IPS DF 4.7 (cell line): ENCODE data around the gene ZRANB1.
"Not testable (repeated sequence)": the region's sequence is repeated elsewhere in the genome, so short reads cannot be mapped to it uniquely, and the experiment has no call there.

Source experiments
- DNase-seq: peaks from one replicate; pipeline ENCODE4 v3.0.0-alpha.2; 2013; ENCODE audit warnings: low spot score; ENCODE audit errors: extremely low read depth

The ZRANB1 gene

DNA sequence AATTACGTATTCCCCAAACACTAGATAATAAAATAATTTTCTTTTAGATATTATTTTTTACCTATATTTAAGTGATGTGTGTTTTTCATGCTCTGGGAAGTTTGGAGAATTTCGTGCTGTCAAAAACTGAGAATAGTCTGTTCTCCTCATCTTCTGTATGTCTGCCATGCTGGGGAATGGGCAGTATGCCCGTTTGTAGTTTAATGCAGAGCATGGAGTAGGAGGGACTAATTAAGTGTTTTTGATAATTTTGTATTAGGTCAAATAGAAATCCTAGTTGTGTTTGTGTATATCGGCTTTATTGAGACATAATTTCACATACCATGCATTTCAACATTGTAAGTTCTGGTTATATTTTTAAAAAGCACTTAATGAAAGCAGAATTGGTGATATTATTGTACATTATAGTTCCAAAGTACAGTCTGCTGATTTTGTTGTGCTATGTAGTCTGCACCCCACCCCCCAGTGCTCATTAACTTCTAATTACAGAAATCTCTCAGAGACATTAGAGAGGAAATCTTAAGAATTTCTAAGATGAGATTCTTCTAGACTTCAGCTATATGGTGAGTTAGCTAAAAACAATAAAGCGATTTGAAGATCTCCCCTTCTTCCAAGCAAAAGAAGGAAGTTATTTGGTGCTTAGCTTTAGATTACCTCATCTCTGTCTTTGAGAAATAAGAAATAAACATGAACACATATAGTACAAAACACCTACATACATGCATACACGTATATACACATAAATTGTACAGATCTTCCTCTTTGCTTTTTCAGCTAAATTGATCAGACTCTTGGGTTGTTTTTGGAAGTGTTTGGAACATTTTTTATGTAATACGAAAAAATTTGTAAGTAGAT, 22.2 kb downstream of the ZRANB1 start:
- no peak for DNase-seq

DNA sequence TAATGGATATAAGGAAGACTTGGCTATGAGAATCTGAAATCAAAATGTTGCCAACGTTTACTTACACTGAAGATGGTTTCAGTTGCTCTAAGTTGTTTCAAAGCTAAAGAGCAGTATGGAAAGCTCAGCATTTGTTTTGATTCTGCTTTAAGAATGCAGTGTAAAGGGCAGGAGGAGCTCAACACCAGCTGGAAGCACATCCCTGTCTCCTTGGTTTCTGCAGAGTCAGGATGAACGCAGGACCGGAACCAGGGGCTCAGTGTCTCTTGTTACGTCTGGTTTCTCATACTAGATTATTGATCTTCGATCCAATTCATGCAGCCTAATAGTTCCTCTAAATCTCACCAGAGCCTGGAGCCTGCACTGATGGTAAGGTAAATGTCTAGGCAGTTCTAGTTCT, 24.1 kb downstream of the ZRANB1 start:
- no peak for DNase-seq

DNA sequence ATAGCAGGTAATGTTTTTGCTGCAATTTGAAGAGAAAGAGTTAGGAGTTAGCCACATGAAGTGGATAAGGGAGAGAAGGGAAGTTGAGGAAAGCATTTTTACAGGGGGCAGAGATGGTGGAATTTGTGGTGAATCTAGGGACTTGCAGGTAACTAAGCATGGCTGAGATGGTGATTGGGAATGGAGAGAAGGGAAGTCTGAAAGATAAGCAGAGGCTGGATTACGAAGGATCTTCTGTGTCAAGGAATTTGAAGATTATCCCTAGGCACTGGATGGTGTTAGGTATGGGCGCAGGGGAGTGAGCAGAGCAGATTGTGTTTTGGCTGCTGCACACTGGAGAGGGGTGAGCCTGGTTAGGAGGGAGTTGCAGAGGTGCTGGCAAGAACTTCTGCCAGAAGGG, 25.3 kb downstream of the ZRANB1 start:
- DNase-seq: no peak

GRCh38 chr10:124971276-124971675, 29.4 kb downstream of the ZRANB1 start:
- no peak for DNase-seq

DNA sequence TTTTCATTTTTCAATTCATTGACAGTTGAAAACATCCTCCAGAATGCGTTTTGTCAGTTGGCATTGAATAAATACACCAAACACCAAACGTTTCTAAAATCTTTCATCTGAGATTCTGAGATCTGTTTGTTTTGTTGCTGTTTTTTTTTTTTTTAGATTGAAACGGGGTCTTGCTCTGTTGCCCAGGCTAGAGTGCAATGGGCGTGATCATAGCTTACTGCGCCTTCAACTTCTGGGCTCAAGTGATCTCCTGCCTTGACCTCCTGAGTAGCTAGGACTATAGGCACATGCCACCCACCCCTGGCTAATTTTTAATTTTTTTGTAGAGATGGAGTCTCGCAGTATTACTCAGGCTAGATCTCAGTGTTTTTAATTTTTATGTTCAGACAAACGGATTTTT, 30.7 kb downstream of the ZRANB1 start:
- DNase-seq: no peak

DNA sequence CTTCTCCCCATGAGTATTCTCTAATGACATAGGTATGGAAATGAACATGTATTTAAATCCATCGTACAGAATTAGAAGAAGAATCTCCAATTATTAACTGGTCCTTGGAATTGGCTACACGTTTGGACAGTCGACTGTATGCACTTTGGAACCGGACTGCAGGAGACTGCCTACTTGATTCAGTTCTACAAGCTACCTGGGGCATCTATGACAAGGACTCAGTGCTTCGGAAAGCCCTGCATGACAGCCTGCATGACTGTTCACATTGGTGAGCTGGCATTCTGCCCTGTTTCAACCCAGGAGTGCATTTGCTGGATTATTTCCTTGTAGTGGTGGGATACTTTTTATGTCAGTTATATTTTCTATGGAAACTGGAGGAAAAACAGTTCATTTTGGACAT, 32.2 kb downstream of the ZRANB1 start:
- no peak for DNase-seq

DNA sequence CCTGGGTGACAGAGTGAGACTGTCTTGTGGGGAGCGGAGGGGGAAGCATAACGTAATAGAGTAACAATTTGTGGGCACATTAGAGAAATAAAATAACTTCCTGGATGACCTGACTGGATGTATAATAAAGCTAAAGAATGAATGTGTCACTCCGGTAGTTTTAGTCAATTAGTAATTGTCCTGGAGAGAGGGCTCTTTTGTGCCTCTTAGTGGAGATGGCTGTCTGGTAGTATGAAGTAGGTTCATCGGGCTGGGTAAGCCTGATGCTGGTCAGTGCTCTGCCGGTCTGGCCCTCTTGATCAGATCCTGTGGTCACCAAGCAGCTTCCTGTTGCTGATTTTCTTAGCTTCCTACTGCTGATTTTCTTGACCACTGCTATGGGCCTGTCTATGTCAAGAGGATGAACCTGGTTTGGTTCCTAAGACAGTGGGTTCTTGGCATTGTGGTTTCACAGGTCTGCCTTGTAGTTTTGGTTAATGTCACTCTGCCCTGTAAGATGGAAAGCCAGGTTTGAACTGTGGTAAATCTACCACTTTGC, 34.1 kb downstream of the ZRANB1 start:
- no peak for DNase-seq

GRCh38 chr10:124977161-124977560, 35.2 kb downstream of the ZRANB1 start:
- DNase-seq: no peak

GRCh38 chr10:124977648-124978375, 35.9 kb downstream of the ZRANB1 start:
- no peak for DNase-seq

GRCh38 chr10:124978376-124978725, 36.4 kb downstream of the ZRANB1 start:
- no peak for DNase-seq

- no peak for DNase-seq
Observed at GRCh38 chr10:124983321-124983720, 41.4 kb downstream of the ZRANB1 start.

DNA sequence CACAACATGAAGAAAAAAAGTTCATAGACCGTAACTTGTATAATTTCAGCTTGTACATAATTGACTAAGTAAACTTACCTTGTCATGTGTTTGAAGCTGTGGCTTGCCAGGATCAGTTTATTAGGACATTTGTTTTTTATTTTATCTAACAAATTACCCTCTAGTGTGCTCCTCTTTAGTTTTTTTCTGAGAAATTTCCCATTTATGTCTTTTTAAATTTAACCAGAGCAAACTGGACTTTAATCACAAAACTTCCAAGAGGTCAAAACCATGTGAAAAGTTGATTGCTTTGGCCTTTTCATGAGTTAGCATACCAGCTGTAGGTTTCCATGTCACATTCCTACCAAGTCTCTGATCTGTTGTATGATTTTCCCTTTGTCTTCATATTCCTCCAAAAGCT, 42.5 kb downstream of the ZRANB1 start:
- DNase-seq: no peak

DNA sequence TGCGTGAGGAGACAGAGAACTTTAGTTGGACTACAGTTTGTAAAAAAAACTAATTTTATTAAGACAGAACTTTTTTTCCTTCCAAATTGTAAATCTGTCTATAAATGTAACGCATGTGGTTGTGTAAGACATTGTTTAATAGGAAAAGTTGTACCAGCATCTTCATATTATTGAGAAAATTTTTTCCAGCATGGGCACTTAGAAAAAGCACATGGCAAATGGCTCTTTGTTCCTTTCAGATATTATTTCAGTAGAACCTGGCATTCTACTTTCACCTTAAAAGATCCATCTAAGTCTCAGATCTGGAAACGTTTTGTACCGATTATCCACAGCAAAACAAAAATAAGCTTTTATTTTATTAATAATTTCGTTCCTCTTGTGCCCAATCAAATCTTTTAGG, 43.2 kb downstream of the ZRANB1 start:
- DNase-seq: no peak

DNA sequence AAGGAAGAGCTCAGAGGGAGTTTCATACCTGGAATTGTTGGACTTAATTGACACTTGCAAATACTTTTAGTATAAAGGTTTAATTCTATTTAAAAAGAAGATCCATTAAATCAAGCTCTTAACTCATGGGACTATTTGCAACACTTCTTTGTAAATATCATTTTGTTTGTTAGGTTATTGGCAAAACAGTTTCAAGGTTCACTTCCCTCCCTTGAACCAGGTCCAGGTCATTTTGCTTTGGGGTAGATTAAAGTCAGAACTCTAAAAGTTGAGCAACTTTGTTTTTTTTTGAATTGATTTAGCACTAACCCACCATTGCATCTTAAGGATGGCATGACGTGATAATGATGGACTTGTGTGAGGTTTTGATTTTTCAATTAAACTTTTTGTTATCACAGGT, 45.9 kb downstream of the ZRANB1 start:
- DNase-seq: no peak

DNA sequence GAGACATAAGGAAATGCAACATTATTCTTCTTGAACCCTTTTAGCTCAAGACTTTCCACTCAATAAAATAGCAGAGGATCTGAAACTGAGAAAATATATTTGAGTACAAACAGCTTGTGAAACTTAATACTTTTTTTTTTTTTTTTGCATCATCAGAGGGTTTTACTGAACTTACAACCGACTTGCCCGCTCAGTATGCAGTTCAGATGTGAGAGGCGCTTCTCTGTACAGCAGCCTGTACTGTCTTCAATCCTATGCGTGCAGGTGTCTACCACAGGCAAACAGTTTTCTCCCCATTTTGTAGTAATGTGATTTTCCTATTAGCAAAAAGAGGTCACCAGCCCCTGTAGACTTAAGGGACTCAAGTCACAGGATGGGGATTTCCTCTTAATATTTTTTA, 46.8 kb downstream of the ZRANB1 start:
- DNase-seq: not testable (repeated sequence)

- DNase-seq: no peak
Observed at GRCh38 chr10:124989526-124989925, 47.6 kb downstream of the ZRANB1 start.

DNA sequence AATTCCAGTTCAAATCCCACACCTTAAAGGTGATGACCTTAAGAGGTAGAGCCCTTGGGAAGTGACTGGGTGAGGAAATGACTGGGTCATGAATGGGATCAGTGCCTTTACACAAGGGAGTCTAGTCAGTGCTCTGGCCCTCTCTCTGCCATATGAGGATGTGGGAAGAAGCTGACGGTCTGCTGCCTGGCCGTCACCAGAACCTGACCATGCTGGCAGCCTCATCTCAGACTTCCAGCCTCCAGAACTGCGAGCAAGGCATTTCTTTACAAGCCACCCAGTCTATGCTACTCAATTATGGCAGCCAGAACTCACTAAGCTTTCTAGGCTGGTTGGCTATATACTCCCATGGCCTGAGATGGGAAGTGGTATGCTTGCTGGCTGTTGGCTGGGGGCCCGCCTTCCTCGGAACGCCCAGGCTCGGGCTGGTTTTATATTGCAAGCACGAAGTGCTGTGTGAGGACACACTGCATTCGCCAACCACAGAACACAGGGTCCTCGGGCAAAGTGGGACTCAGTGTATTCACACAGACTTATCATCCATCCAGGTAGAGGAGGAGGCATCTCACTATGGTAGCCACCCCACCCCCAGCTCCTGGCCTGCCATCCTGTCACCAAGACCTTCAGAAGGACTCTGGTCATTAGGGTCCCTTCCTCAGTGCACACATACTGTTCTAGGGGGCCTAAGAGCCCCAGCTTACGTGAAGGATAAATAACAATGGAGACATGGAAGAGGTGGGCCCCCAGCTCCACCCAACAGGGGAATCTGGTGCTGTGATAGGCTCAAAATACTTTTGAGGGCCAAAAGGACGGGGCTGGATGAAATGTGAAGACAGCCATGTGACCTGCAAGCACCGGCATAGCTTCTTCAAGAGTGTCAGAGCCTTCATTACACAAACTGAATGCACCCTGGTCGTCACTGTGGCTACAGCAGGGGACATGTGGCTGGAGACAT, 49.0 kb downstream of the ZRANB1 start:
- DNase-seq: no peak

- no peak for DNase-seq
Observed at GRCh38 chr10:124991835-124992234, 49.9 kb downstream of the ZRANB1 start.

- peak; percentile 25 for DNase-seq
Observed at GRCh38 chr10:124992462-124993344, 50.8 kb downstream of the ZRANB1 start.

- no peak for DNase-seq
Observed at GRCh38 chr10:124993345-124993708, 51.4 kb downstream of the ZRANB1 start.
